Coronary artery (tissue), 2 donors: ENCODE data around the gene PSMD7.

Experiments
- DNase-seq: peaks from one replicate; pipeline ENCODE4 v3.0.0-alpha.2; 2017; ENCODE audit warnings: low spot score
- H3K27ac ChIP-seq, 2 donors: fragments of 200-600 bp; sonication (generic); one replicate each; pipeline ENCODE4 v1.5.1; 2016 to 2019
- H3K4me3 ChIP-seq: fragments of 200-600 bp; sonication (generic); 2 replicates; pipeline ENCODE4 v1.5.1; 2016; ENCODE audit warnings: mild to moderate bottlenecking, moderate library complexity
- TF ChIP-seq, protein P1 (sequence below): fragments of 200-600 bp; sonication (generic); IDR thresholded peaks from one replicate; pipeline ENCODE4 v1.5.1; 2019; ENCODE audit warnings: antibody characterized with exemption

Gene PSMD7

GRCh38 chr16:74279266-74279665, 17.3 kb upstream of the PSMD7 start:
- TF ChIP-seq, protein P1, sequence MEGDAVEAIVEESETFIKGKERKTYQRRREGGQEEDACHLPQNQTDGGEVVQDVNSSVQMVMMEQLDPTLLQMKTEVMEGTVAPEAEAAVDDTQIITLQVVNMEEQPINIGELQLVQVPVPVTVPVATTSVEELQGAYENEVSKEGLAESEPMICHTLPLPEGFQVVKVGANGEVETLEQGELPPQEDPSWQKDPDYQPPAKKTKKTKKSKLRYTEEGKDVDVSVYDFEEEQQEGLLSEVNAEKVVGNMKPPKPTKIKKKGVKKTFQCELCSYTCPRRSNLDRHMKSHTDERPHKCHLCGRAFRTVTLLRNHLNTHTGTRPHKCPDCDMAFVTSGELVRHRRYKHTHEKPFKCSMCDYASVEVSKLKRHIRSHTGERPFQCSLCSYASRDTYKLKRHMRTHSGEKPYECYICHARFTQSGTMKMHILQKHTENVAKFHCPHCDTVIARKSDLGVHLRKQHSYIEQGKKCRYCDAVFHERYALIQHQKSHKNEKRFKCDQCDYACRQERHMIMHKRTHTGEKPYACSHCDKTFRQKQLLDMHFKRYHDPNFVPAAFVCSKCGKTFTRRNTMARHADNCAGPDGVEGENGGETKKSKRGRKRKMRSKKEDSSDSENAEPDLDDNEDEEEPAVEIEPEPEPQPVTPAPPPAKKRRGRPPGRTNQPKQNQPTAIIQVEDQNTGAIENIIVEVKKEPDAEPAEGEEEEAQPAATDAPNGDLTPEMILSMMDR = no peak
- no peak for DNase-seq
- H3K4me3 ChIP-seq = no peak overlapping the region
- H3K27ac ChIP-seq = no peak overlapping the region

DNA sequence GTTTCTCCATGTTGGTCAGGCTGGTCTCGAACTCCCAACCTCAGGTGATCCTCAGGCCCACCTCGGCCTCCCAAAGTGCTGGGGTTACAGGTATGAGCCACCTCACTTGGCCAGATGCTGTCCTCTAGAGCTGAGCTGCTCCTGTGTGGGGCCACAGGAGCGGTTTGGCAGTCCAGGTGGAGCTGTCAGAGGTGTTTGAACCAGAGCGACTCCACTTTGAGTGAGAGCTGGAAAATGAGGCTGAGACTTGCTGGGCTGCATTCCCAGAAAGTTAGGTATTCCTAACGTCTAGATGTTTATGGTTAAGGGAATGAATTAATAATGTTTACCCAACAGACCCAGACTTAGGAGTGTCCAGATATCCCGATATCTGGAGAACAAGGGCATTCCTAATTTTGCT, 16.8 kb upstream of the PSMD7 start:
- TF ChIP-seq, protein P1 = no peak
- no peak for DNase-seq
- Histone ChIP-seq H3K27ac (no peak overlapping the region), H3K4me3 (no peak overlapping the region)

DNA sequence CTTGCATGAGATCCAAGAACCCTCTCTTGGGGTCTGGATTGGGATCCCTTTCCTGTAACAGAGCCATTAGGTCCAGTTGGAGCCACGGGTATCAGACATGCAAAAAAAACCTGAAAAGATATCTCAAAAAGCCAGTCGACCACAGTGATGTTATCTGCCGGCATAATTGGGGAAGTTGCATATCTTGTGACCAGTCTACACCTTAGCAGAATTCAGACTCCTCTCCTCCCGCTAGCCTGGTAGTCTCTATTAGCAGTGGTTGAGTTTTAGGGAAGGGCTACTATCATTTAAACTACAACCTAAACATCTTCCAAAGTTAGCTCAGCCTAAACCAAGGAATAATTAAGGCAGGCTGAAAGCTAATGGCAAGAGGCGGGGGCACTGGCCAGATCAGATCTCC, 16.2 kb upstream of the PSMD7 start:
- TF ChIP-seq, protein P1 = no peak
- H3K27ac ChIP-seq = no peak overlapping the region
- no peak for DNase-seq
- H3K4me3 ChIP-seq = no peak overlapping the region

DNA sequence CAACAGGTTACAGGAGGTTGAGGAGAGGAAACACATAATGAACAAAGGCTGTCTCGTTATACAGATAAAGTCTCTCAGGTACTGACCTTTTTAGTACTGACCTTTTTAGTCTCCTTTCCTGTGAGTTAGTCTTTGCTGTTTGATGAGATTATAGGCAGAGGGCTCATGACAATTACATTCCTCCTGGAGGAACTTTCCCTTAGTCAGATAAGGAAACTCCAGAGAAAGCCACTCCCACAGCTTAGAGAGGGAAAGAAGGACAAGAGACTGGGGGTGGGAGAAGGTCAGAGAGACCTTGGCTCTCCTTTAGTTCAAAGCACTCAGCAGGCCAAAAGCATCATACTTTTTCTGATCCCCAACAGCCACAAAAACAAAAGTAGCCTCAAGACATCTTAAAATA, 15.3 kb upstream of the PSMD7 start:
- Histone ChIP-seq H3K4me3 (no peak overlapping the region), H3K27ac (no peak overlapping the region)
- DNase-seq = no peak
- TF ChIP-seq, protein P1 = no peak

DNA sequence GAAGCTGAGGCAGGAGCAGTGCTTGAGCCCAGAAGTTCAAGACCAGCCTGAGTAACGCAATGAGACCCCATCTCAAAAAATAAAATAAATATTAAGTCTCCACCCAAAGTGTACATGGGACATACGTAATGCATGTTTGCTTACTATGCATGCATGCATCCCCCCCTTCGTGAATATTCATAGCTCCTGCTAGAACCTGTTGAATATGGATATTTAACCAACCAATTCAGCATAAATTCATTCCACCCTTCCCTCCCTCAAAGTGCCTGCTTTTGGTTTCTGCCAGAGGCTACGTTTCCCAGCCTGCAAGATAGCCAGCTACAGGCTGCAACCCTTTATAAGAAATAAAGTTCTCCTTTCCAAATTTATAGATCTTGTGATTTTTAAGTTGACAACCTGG, 12.9 kb upstream of the PSMD7 start:
- TF ChIP-seq, protein P1 = no peak
- DNase-seq = no peak
- no peak overlapping the region for H3K27ac ChIP-seq

DNA sequence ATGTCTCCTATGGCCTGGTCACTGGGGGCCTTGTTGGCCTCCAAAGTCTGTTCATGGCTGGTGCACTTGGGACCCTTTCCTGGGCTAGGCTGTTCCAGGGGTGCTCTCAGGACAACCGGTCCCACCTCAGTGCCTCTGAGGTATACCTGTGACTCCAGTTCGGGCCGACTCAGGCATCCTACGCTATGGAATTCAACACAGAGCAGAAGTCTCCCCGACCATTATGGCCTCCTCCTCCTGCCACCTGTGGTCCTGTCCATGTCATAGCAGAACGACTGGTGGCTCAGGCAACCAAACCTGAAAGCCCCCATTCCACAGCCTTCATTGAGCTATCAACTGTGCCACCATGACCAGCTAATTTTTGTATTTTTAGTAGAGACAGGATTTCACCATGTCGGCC, 8.5 kb upstream of the PSMD7 start:
- H3K27ac ChIP-seq = no peak overlapping the region
- TF ChIP-seq, protein P1 = no peak
- H3K4me3 ChIP-seq = no peak overlapping the region
- DNase-seq = no peak

More for the DNA sequence above, 12.9 kb upstream of the PSMD7 start:
- no peak overlapping the region for H3K4me3 ChIP-seq

DNA sequence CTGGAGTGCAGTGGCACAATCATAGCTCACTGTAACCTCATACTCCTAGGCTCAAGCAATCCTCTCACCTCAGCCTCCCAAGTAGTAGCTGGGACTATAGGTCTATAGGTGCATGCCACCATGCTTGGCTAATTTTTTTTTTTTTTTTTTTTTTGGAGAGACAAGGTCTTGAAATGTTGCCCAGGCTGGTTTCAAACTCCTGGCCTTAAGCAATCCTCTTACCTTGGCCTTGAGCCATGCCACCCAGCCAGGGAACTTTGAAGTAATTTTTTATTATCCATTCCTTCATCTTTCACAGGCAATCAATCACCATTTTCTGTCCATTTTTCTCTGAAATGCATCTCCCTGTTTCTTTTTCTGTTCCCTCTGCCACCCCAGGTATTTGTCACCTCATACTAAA, 6.3 kb upstream of the PSMD7 start:
- H3K27ac ChIP-seq = no peak overlapping the region
- DNase-seq = no peak
- H3K4me3 ChIP-seq = no peak overlapping the region
- TF ChIP-seq, protein P1 = no peak
